SK-N-SH (cell line): Measurements from ENCODE around the gene SPINK4. TPM values are rescaled to one million over a fixed set of nuclear protein-coding genes. Genes with fewer than 3 reads are reported as not detected.

Source experiments
- CTCF ChIA-PET: fragments of 300-600, 350-600 bp; formaldehyde crosslinking; extraction: SDS; loops from one replicate; lab custom pipeline; 2021; lab: Yijun Ruan, JAX
- POLR2A ChIA-PET: fragments of 350-600 bp; sonication (Branson Sonifier 250); formaldehyde crosslinking; extraction: SDS; loops from one replicate; lab custom pipeline; 2020; ENCODE audit warnings: antibody characterized with exemption, inconsistent platforms; lab: Yijun Ruan, JAX
- DNase-seq: peaks from one replicate; pipeline ENCODE4 v3.0.0; 2012
- H2AFZ ChIP-seq: fragments of 200-600 bp; sonication (generic); 2 replicates; pipeline ENCODE4 v1.8.1; 2016; ENCODE audit warnings: antibody characterized with exemption, mild to moderate bottlenecking, low read depth
- H3F3A ChIP-seq: fragments of 200-600 bp; sonication (generic); replicated peaks from 2 replicates; pipeline ENCODE3; 2016; ENCODE audit warnings: antibody characterized with exemption, mild to moderate bottlenecking; ENCODE audit not compliant: insufficient read depth
- H3K27ac ChIP-seq, 2 experiments: fragments of 200-500 bp in 1 of 2; fragments of 200-600 bp in 1 of 2; sonication (Bioruptor generic) in 1 of 2; sonication (generic), shearing (Covaris generic) in 1 of 2; 2 replicates each; pipeline versions ENCODE4 v1.5.1 to v1.6.1; 2014 to 2016; ENCODE audit warnings: low read depth in 2 of 2, inconsistent platforms in 1 of 2, low read length in 1 of 2, mild to moderate bottlenecking in 1 of 2, mixed read lengths in 1 of 2
- H3K27me3 ChIP-seq: fragments of 200-600 bp; sonication (generic), shearing (Covaris generic); 2 replicates; pipeline ENCODE4 v1.6.1; 2016; ENCODE audit warnings: mixed run types; ENCODE audit not compliant: insufficient read depth
- H3K36me3 ChIP-seq, 2 experiments: fragments of 200-500 bp in 1 of 2; fragments of 200-600 bp in 1 of 2; sonication (Bioruptor generic) in 1 of 2; sonication (generic) in 1 of 2; replicated peaks in 1 of 2; 2 replicates each; pipeline versions ENCODE3 to v1.5.1; 2014 to 2016; ENCODE audit warnings: low read length in 1 of 2, mild to moderate bottlenecking in 1 of 2; ENCODE audit not compliant: insufficient read depth in 2 of 2, control insufficient read depth in 1 of 2
- H3K4me1 ChIP-seq, 2 experiments: fragments of 200-500 bp in 1 of 2; fragments of 200-600 bp in 1 of 2; sonication (Bioruptor generic) in 1 of 2; sonication (generic), shearing (Covaris generic) in 1 of 2; 2 replicates each; pipeline versions ENCODE4 v1.5.1 to v1.6.1; 2014 to 2016; ENCODE audit warnings: low read depth in 1 of 2, low read length in 1 of 2, mixed run types in 1 of 2; ENCODE audit not compliant: insufficient read depth in 2 of 2, control insufficient read depth in 1 of 2
- H3K4me2 ChIP-seq: fragments of 200-600 bp; sonication (generic), shearing (Covaris generic); 2 replicates; pipeline ENCODE4 v1.6.1; 2017; ENCODE audit warnings: mixed run types
- H3K4me3 ChIP-seq, 2 experiments: fragments of 200-500 bp in 1 of 2; fragments of 200-600 bp in 1 of 2; sonication (Bioruptor generic) in 1 of 2; sonication (generic), shearing (Covaris generic) in 1 of 2; 2 replicates each; pipeline versions ENCODE4 v1.5.1 to v1.8.1; 2014 to 2016; ENCODE audit warnings: low read depth in 2 of 2, inconsistent platforms in 1 of 2, low read length in 1 of 2, mild to moderate bottlenecking in 1 of 2, mixed read lengths in 1 of 2, moderate library complexity in 1 of 2
- H3K79me2 ChIP-seq: fragments of 200-600 bp; sonication (generic); 2 replicates; pipeline ENCODE4 v1.8.1; 2017; ENCODE audit warnings: mild to moderate bottlenecking; ENCODE audit not compliant: insufficient read depth
- H3K9ac ChIP-seq: fragments of 200-600 bp; sonication (generic); 2 replicates; pipeline ENCODE4 v1.6.1; 2017; ENCODE audit warnings: mixed run types
- H3K9me2 ChIP-seq: fragments of 200-600 bp; sonication (generic); 2 replicates; pipeline ENCODE4 v1.6.1; 2017; ENCODE audit warnings: mixed run types
- H3K9me3 ChIP-seq: fragments of 200-600 bp; sonication (generic); 2 replicates; pipeline ENCODE4 v1.6.1; 2017; ENCODE audit warnings: mixed run types, mild to moderate bottlenecking, moderate library complexity
- H4K20me1 ChIP-seq: fragments of 200-600 bp; sonication (generic); 2 replicates; pipeline ENCODE4 v1.6.1; 2017; ENCODE audit warnings: mild to moderate bottlenecking, mixed run types; ENCODE audit not compliant: insufficient read depth
- ELF1 ChIP-seq: IDR thresholded peaks from 2 replicates; pipeline ENCODE4 v1.4.0; 2012
- EP300 ChIP-seq, 2 experiments: IDR thresholded peaks; 2 replicates each; pipeline versions ENCODE4 v1.4.0 to v1.6.1; 2012; ENCODE audit warnings: borderline replicate concordance in 1 of 2, low read depth in 1 of 2, low read length in 1 of 2
- FOSL2 ChIP-seq: IDR thresholded peaks from 2 replicates; pipeline ENCODE4 v1.4.0; 2012; ENCODE audit warnings: low read depth, mild to moderate bottlenecking, moderate library complexity, borderline replicate concordance
- FOXM1 ChIP-seq: IDR thresholded peaks from 2 replicates; pipeline ENCODE4 v1.4.0; 2012; ENCODE audit warnings: low read depth, mild to moderate bottlenecking
- JUND ChIP-seq: IDR thresholded peaks from 2 replicates; pipeline ENCODE4 v1.4.0; 2012
- MEF2A ChIP-seq: IDR thresholded peaks from 2 replicates; pipeline ENCODE4 v1.4.0; 2012; ENCODE audit warnings: low read depth, borderline replicate concordance
- NFIC ChIP-seq: IDR thresholded peaks from 2 replicates; pipeline ENCODE4 v1.4.0; 2012; ENCODE audit warnings: borderline replicate concordance
- RAD21 ChIP-seq: IDR thresholded peaks from 2 replicates; pipeline ENCODE4 v1.6.1; 2012; ENCODE audit warnings: mild to moderate bottlenecking, low read length
- RCOR1 ChIP-seq: fragments of 150-350 bp; IDR thresholded peaks from 2 replicates; pipeline ENCODE4 v1.6.1; 2017; ENCODE audit warnings: antibody characterized with exemption, low read length
- RFX5 ChIP-seq: IDR thresholded peaks from 2 replicates; pipeline ENCODE4 v1.6.1; 2012; ENCODE audit warnings: mild to moderate bottlenecking, improper control_type of control experiment, low read length
- RXRA ChIP-seq: IDR thresholded peaks from 2 replicates; pipeline ENCODE4 v1.4.0; 2012; ENCODE audit warnings: low read depth, mild to moderate bottlenecking, borderline replicate concordance
- SIN3A ChIP-seq: IDR thresholded peaks from 2 replicates; pipeline ENCODE4 v1.6.1; 2012; ENCODE audit warnings: low read depth, mild to moderate bottlenecking, low read length, moderate library complexity, borderline replicate concordance
- SMC3 ChIP-seq: IDR thresholded peaks from 2 replicates; pipeline ENCODE4 v1.6.1; 2012; ENCODE audit warnings: low read depth, low read length, improper control_type of control experiment
- TCF12 ChIP-seq: IDR thresholded peaks from 2 replicates; pipeline ENCODE4 v1.4.0; 2012
- WGBS: methylation state at CpG from one replicate; pipeline ENCODE4 v1.1.6; 2017; ENCODE audit warnings: low lambda C conversion rate; 5-methylcytosine and 5-hydroxymethylcytosine counted together
- polyA plus RNA-seq, 3 experiments: library from polyadenylated mRNA; depleted of rRNA; stranded (reverse); fragments of >200 nt; gene quantifications; 2 replicates each; pipeline ENCODE4 v1.2.3, GENCODE V29; 2012
- TF ChIP-seq, protein P1 (sequence below): fragments of 200-600 bp; sonication (generic); IDR thresholded peaks from 2 replicates; pipeline ENCODE4 v1.6.1; 2017; ENCODE audit warnings: antibody characterized with exemption, mild to moderate bottlenecking, moderate library complexity
- TF ChIP-seq, protein P2 (sequence below): IDR thresholded peaks from 2 replicates; pipeline ENCODE4 v1.4.0; 2012; ENCODE audit warnings: low read depth
- TF ChIP-seq, protein P3 (sequence below): IDR thresholded peaks from 2 replicates; pipeline ENCODE4; 2012
- TF ChIP-seq, protein P4 (sequence below): fragments of 150-350 bp; IDR thresholded peaks from 2 replicates; pipeline ENCODE4 v1.6.1; 2017; ENCODE audit warnings: antibody characterized with exemption, low read length, low read depth, borderline replicate concordance
- TF ChIP-seq, protein P5 (sequence below): IDR thresholded peaks from 2 replicates; pipeline ENCODE4 v1.4.0; 2012; ENCODE audit warnings: low read depth, borderline replicate concordance

SPINK4 gene
- polyA plus RNA-seq, 1 of the 3 experiments (the other 2 are of a cell fraction) = not detected

DNA sequence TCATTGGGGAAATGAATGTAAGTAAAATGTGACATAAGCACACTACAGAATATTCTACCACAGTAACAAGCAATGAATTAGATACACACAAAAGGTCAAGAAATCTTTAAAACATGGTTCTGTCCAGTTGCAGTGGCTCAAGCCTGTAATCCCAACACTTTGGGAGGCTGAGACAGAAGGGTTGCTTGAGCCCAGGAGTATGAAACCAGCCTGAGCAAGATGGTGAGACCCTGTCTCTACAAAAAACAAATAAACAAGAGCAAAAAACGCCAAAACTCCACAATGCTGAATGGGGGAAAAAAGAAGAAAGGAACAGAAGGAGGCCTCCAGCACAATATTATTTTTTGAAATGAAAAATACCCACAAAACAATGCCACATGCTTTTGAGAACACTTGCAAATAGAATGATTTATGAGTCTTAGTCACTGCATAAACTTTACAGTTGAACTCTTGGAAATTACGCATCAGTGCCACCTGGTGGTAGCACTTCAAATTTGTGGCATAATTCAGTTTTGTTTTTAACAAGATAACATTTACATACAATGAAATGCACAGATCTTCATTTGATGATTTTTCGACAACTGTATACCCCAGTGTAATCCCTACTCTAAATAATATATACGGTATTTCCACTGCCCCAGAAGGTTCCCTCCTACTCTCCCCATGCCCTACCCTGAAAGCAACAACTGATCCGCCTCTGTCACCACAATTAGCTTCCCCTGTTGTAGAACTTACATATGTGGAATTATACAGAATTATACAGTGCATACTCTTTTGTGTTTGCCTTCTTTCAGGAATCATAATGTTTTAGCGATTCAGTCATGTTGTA lies 14.4 kb upstream of the SPINK4 start:
- DNase-seq = peak; percentile 38
- Histone ChIP-seq H3K36me3 (no peaks in the 10 kb centered on the region), H3K79me2 (no peaks in the 10 kb centered on the region), H3K27me3 (no peaks in the 10 kb centered on the region), H3K9ac (no peak overlapping the region), H2AFZ (no peak overlapping the region), H3F3A (no peaks in the 10 kb centered on the region)
- 23% methylated on average over 6 of the region's 6 CpGs for WGBS
- CTCF ChIA-PET = interaction anchor here (0.6 to 4.3 kb wide), 34 partner anchors 8 to 185 kb away, joined by 3 to 57 read pairs (median 4); partner anchors contain the start of genes B4GALT1, NFX1, SMU1 and SPINK4
- TF ChIP-seq SIN3A = no peak
- TF ChIP-seq, protein P1, sequence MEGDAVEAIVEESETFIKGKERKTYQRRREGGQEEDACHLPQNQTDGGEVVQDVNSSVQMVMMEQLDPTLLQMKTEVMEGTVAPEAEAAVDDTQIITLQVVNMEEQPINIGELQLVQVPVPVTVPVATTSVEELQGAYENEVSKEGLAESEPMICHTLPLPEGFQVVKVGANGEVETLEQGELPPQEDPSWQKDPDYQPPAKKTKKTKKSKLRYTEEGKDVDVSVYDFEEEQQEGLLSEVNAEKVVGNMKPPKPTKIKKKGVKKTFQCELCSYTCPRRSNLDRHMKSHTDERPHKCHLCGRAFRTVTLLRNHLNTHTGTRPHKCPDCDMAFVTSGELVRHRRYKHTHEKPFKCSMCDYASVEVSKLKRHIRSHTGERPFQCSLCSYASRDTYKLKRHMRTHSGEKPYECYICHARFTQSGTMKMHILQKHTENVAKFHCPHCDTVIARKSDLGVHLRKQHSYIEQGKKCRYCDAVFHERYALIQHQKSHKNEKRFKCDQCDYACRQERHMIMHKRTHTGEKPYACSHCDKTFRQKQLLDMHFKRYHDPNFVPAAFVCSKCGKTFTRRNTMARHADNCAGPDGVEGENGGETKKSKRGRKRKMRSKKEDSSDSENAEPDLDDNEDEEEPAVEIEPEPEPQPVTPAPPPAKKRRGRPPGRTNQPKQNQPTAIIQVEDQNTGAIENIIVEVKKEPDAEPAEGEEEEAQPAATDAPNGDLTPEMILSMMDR = peak; percentile 80
- peak; percentile 57 for TF ChIP-seq JUND
- TF ChIP-seq, protein P2, sequence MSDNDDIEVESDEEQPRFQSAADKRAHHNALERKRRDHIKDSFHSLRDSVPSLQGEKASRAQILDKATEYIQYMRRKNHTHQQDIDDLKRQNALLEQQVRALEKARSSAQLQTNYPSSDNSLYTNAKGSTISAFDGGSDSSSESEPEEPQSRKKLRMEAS = peak; percentile 57; the same call in 1 of the 2 replicates
- TF ChIP-seq RFX5 = no peak
- TF ChIP-seq, protein P3, sequence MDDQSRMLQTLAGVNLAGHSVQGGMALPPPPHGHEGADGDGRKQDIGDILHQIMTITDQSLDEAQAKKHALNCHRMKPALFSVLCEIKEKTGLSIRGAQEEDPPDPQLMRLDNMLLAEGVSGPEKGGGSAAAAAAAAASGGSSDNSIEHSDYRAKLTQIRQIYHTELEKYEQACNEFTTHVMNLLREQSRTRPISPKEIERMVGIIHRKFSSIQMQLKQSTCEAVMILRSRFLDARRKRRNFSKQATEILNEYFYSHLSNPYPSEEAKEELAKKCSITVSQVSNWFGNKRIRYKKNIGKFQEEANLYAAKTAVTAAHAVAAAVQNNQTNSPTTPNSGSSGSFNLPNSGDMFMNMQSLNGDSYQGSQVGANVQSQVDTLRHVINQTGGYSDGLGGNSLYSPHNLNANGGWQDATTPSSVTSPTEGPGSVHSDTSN = peak; percentile 93
- TF ChIP-seq RXRA = no peak; the same call in 1 of the 2 replicates
- peak; percentile 89 for TF ChIP-seq SMC3
- peak; percentile 63; the same call in 1 of the 2 replicates for TF ChIP-seq FOSL2
- TF ChIP-seq RCOR1 = no peak
- TF ChIP-seq RAD21 = peak; percentile 85
- TF ChIP-seq TCF12 = peak; percentile 55; the same call in 1 of the 2 replicates
- TF ChIP-seq, all 33 proteins: peak for 8
- no peaks in the 10 kb centered on the region for H4K20me1 ChIP-seq
- no peaks in the 10 kb centered on the region for H3K9me2 ChIP-seq
- POLR2A ChIA-PET = interaction anchor here (1.3 to 1.7 kb wide), 2 partner anchors 149 to 201 kb away, joined by 3 to 5 read pairs; partner anchors contain the start of gene SMU1
- H3K4me1 ChIP-seq = peaks cover 2 to 3% of the 10 kb centered on the region in 2 experiments; a peak in 1 of 4 replicates
- H3K4me3 ChIP-seq = peak overlapping the region in 1 of 2 experiments; percentile 38; a peak in 2 of 4 replicates
- no peaks in the 10 kb centered on the region for H3K9me3 ChIP-seq
- 0 out of 2 replicates have a peak overlapping the region, but pooled peaks have one; percentile 48 for H3K4me2 ChIP-seq
- H3K27ac ChIP-seq = peak overlapping the region in 1 of 2 experiments; percentile 29; a peak in 1 of 4 replicates

DNA sequence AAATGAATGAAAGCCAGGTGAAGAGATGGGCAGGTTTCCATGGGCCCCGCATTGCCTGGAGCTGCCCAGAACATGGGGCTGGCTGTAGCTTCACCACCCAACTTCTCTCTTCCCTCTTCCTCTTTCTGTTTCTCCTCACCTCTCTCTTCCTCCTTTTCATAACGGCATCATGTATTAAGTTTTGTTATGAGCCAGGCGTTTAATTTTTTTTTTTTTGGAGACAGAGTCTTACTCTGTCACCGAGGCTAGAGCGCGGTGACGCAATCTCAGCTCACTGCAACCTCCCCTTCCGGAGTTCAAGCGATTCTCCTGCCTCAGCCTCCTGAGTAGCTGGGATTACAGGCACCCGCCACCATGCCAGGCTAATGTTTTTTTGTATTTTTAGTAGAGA lies 13.0 kb upstream of the SPINK4 start:
- H3K36me3 ChIP-seq = no peaks in the 10 kb centered on the region
- no peak for DNase-seq
- H3K9me3 ChIP-seq = no peaks in the 10 kb centered on the region
- no peaks in the 10 kb centered on the region for H4K20me1 ChIP-seq
- H3K27me3 ChIP-seq = no peaks in the 10 kb centered on the region
- no peak overlapping the region for H3K4me2 ChIP-seq
- CTCF ChIA-PET = interaction anchor here (1.0 to 4.3 kb wide), 15 partner anchors 13 to 166 kb away, joined by 3 to 57 read pairs (median 6); partner anchors contain the start of genes NFX1, SMU1 and SPINK4
- no peak overlapping the region for H3K27ac ChIP-seq
- 92% methylated on average over 10 of the region's 10 CpGs for WGBS
- H3F3A ChIP-seq = no peaks in the 10 kb centered on the region
- POLR2A ChIA-PET = interaction anchor here (1.3 to 1.7 kb wide), 2 partner anchors 151 to 203 kb away, joined by 3 to 5 read pairs; partner anchors contain the start of gene SMU1
- peaks cover 2 to 3% of the 10 kb centered on the region in 2 experiments; a peak in 1 of 4 replicates for H3K4me1 ChIP-seq
- H3K9ac ChIP-seq = no peak overlapping the region
- H2AFZ ChIP-seq = no peak overlapping the region
- no peaks in the 10 kb centered on the region for H3K9me2 ChIP-seq
- H3K4me3 ChIP-seq = no peak overlapping the region
- H3K79me2 ChIP-seq = no peaks in the 10 kb centered on the region
- TF ChIP-seq MEF2A (no peak), EP300 (IDR thresholded peaks at IDR 0.05; ENCODE audit: borderline replicate concordance in 1 of 2, low read depth in 1 of 2, low read length in 1 of 2) (no peak), SMC3 (no peak), ELF1 (no peak), RCOR1 (no peak), NFIC (no peak), FOXM1 (no peak), RXRA (no peak), FOSL2 (no peak)
- TF ChIP-seq, protein P4, sequence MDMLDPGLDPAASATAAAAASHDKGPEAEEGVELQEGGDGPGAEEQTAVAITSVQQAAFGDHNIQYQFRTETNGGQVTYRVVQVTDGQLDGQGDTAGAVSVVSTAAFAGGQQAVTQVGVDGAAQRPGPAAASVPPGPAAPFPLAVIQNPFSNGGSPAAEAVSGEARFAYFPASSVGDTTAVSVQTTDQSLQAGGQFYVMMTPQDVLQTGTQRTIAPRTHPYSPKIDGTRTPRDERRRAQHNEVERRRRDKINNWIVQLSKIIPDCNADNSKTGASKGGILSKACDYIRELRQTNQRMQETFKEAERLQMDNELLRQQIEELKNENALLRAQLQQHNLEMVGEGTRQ = no peak
- TF ChIP-seq, protein P5, sequence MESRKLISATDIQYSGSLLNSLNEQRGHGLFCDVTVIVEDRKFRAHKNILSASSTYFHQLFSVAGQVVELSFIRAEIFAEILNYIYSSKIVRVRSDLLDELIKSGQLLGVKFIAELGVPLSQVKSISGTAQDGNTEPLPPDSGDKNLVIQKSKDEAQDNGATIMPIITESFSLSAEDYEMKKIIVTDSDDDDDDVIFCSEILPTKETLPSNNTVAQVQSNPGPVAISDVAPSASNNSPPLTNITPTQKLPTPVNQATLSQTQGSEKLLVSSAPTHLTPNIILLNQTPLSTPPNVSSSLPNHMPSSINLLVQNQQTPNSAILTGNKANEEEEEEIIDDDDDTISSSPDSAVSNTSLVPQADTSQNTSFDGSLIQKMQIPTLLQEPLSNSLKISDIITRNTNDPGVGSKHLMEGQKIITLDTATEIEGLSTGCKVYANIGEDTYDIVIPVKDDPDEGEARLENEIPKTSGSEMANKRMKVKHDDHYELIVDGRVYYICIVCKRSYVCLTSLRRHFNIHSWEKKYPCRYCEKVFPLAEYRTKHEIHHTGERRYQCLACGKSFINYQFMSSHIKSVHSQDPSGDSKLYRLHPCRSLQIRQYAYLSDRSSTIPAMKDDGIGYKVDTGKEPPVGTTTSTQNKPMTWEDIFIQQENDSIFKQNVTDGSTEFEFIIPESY = no peak
